ENCODE data around the gene HAGHL. TPM values are rescaled to one million over a fixed set of nuclear protein-coding genes. Genes with fewer than 3 reads are reported as not detected.

HAGHL gene
- total RNA-seq, 4 donors from 2014 or later: 1.7 to 5.7 (median 4.8) TPM; not detected in 1

- peaks cover 0 to 9% (median 0%) of the 10 kb centered on the region in 3 donors for H3K4me1 ChIP-seq
- H3K27ac ChIP-seq: no peak overlapping the region
- WGBS, 2 donors: 13 to 41% methylated on average over 3 to 8 of the region's 21 CpGs
- peaks cover 0 to 46% (median 0%) of the 10 kb centered on the region in 4 donors for H3K27me3 ChIP-seq
- H3K4me3 ChIP-seq: no peak overlapping the region
- H3K9me3 ChIP-seq: no peaks in the 10 kb centered on the region
- no peak for DNase-seq
- TF ChIP-seq CTCF (IDR thresholded peaks at IDR 0.05) (no peak), POLR2A (IDR thresholded peaks at IDR 0.05) (no peak)
- no peaks in the 10 kb centered on the region for H3K36me3 ChIP-seq
- intact Hi-C loops (cut with DNase I): no loop called here
Observed at GRCh38 chr16:768428-768827, 41.5 kb downstream of the HAGHL start.

GRCh38 chr16:769184-769784 is 42.4 kb downstream of the HAGHL start:
- TF ChIP-seq POLR2A (IDR thresholded peaks at IDR 0.05) (no peak), CTCF (IDR thresholded peaks at IDR 0.05) (no peak)
- no peaks in the 10 kb centered on the region for H3K36me3 ChIP-seq
- no peaks in the 10 kb centered on the region for H3K9me3 ChIP-seq
- H3K27ac ChIP-seq: no peak overlapping the region
- no peak for DNase-seq
- peaks cover 0 to 43% (median 0%) of the 10 kb centered on the region in 4 donors for H3K27me3 ChIP-seq
- intact Hi-C loops (cut with DNase I): no loop called here
- H3K4me3 ChIP-seq: no peak overlapping the region
- WGBS, 2 donors: no CpG with 5 or more reads among the region's 20 CpGs
- peaks cover 0 to 9% (median 0%) of the 10 kb centered on the region in 3 donors for H3K4me1 ChIP-seq

GRCh38 chr16:769934-770333 is 43.0 kb downstream of the HAGHL start:
- TF ChIP-seq POLR2A (IDR thresholded peaks at IDR 0.05) (no peak), CTCF (IDR thresholded peaks at IDR 0.05) (no peak)
- no peak overlapping the region for H3K4me3 ChIP-seq
- 90% methylated on average over 2 of the region's 19 CpGs; no CpG with 5 or more reads in 1 of the 2 donors for WGBS, 2 donors
- H3K36me3 ChIP-seq: no peaks in the 10 kb centered on the region
- H3K4me1 ChIP-seq: peaks cover 0 to 9% (median 0%) of the 10 kb centered on the region in 3 donors
- no peak for DNase-seq
- H3K9me3 ChIP-seq: no peaks in the 10 kb centered on the region
- no peak overlapping the region for H3K27ac ChIP-seq
- intact Hi-C loops (cut with DNase I): no loop called here
- peaks cover 0 to 43% (median 0%) of the 10 kb centered on the region in 4 donors for H3K27me3 ChIP-seq

GRCh38 chr16:770411-770810 is 43.5 kb downstream of the HAGHL start:
- H3K9me3 ChIP-seq: no peaks in the 10 kb centered on the region
- WGBS, 2 donors: no CpG with 5 or more reads among the region's 13 CpGs
- no peaks in the 10 kb centered on the region for H3K36me3 ChIP-seq
- H3K4me3 ChIP-seq: no peak overlapping the region
- peaks cover 0 to 9% (median 0%) of the 10 kb centered on the region in 3 donors for H3K4me1 ChIP-seq
- H3K27ac ChIP-seq: no peak overlapping the region
- no peak for TF ChIP-seq CTCF (IDR thresholded peaks at IDR 0.05)
- no peak for TF ChIP-seq POLR2A (IDR thresholded peaks at IDR 0.05)
- intact Hi-C loops (cut with DNase I): no loop called here
- H3K27me3 ChIP-seq: peaks cover 0 to 43% (median 0%) of the 10 kb centered on the region in 4 donors
- DNase-seq: no peak

- H3K27ac ChIP-seq: no peak overlapping the region
- peaks cover 0 to 68% (median 0%) of the 10 kb centered on the region in 4 donors for H3K27me3 ChIP-seq
- intact Hi-C loops (cut with DNase I): no loop called here
- no peak for DNase-seq
- peaks cover 0 to 8% (median 0%) of the 10 kb centered on the region in 3 donors for H3K4me1 ChIP-seq
- WGBS, 2 donors: 60 to 87% methylated on average over 5 to 6 of the region's 18 CpGs
- H3K9me3 ChIP-seq: no peaks in the 10 kb centered on the region
- no peak overlapping the region for H3K4me3 ChIP-seq
- TF ChIP-seq POLR2A (IDR thresholded peaks at IDR 0.05): no peak
- no peak for TF ChIP-seq CTCF (IDR thresholded peaks at IDR 0.05)
- H3K36me3 ChIP-seq: no peaks in the 10 kb centered on the region
Observed at GRCh38 chr16:772959-773358, 46.1 kb downstream of the HAGHL start.

Data from esophagus squamous epithelium (tissue), 5 donors.